NT2/D1 (cell line): Measurements from ENCODE around the gene HRCT1.
"Not testable (repeated sequence)": the region's sequence is repeated elsewhere in the genome, so short reads cannot be mapped to it uniquely, and the experiment has no call there.

Source experiments
- DNase-seq: peaks from one replicate; pipeline ENCODE4 v3.0.0-alpha.2; 2011; ENCODE audit warnings: low read depth, low spot score
- H3K27me3 ChIP-seq: 2 replicates; pipeline ENCODE4 v1.6.0; 2011; ENCODE audit warnings: mild to moderate bottlenecking; ENCODE audit not compliant: insufficient read length, insufficient read depth
- H3K36me3 ChIP-seq: 2 replicates; pipeline ENCODE4 v1.6.1; 2011; ENCODE audit warnings: mild to moderate bottlenecking, low read length, mixed read lengths; ENCODE audit not compliant: insufficient read depth, insufficient read length
- H3K4me1 ChIP-seq: 2 replicates; pipeline ENCODE4 v1.5.1; 2011; ENCODE audit not compliant: insufficient read depth, insufficient read length
- H3K4me3 ChIP-seq: 2 replicates; pipeline ENCODE4 v1.5.1; 2011; ENCODE audit warnings: low read depth; ENCODE audit not compliant: insufficient read length
- H3K9ac ChIP-seq: 2 replicates; pipeline ENCODE4 v1.6.0; 2011; ENCODE audit warnings: low read depth; ENCODE audit not compliant: insufficient read length
- H3K9me3 ChIP-seq: 2 replicates; pipeline ENCODE4 v1.5.1; 2011; ENCODE audit warnings: mild to moderate bottlenecking, low read length; ENCODE audit not compliant: insufficient read depth
- SUZ12 ChIP-seq: IDR thresholded peaks from 2 replicates; pipeline ENCODE4 v1.6.1; 2011; ENCODE audit not compliant: insufficient read length, insufficient read depth; ENCODE audit errors: extremely low read depth
- YY1 ChIP-seq: IDR thresholded peaks from 2 replicates; pipeline ENCODE4 v1.6.1; 2011; ENCODE audit not compliant: insufficient read length, insufficient read depth
- ZNF274 ChIP-seq: IDR thresholded peaks from 2 replicates; pipeline ENCODE4 v1.6.1; 2011; ENCODE audit warnings: mild to moderate bottlenecking, low read depth, low read length

The HRCT1 gene

DNA sequence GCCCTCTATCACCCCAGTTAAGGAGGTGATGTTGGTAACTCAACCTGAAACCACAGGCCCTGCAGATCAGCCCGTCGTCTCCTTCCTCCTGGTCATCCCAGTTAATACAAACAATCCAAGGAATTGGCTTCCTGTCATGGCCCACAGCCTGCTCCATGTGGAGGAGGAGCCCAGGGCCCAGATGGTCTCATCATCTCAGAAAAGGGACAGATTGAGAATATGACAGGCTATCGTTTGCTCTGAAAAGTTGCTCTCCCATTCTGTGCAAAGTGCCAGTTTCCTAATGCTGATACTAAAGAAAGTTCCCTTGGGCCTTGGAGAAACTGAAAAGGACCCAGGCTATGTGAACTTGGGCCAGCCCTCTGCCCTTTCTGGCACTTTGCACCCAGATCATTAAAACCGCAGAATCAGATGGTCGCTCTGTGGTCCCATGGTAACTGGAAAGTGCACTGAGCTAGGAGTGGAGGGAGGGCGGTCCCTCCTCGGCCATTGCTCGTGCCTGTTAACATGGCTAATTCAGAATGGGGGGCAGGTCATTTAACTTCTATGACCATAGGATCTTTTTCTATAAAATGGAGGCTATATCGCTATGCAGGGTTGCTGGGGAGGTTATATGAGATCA lies 2.6 kb downstream of the HRCT1 start:
- Histone ChIP-seq H3K9ac (peak overlapping the region; percentile 61), H3K4me1 (peaks cover 44% of the 10 kb centered on the region), H3K36me3 (no peaks in the 10 kb centered on the region), H3K27me3 (no peaks in the 10 kb centered on the region), H3K9me3 (no peaks in the 10 kb centered on the region), H3K4me3 (peak overlapping the region; percentile 6)
- DNase-seq: no peak
- TF ChIP-seq YY1: no peak
- no peak for TF ChIP-seq SUZ12
- TF ChIP-seq ZNF274: no peak

DNA sequence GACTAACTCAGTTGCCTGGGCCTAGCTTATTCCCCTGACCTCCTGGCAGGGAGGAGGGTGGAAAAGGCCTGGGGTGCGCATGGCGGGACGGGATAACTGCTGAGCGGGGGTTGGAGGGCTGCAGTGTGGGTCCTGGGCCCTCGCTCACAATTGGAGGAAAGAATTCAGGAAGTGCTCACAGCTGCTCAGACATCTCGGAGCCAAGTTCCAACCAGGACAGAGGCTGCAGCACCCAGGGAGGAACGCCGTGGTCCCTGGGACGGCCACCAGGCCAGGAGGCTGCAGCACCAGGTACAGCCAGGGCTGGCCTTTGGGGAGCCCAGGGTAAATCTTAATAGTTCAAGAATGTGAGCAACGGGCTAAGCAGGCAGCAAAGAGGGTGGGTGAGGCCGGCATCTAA lies 3.3 kb downstream of the HRCT1 start, which contains the start of gene SPAAR:
Gene SPAAR, plus strand, starts transcription at position 217 of the 400 bp plus-strand sequence. CDS start 974 bp downstream, outside the sequence.
- TF ChIP-seq SUZ12 (no peak), ZNF274 (no peak), YY1 (no peak)
- Histone ChIP-seq H3K36me3 (no peaks in the 10 kb centered on the region), H3K27me3 (no peaks in the 10 kb centered on the region), H3K9ac (peak within 1 kb of the TSS; percentile 61), H3K9me3 (no peaks in the 10 kb centered on the region), H3K4me1 (peaks cover 46% of the 10 kb centered on the region), H3K4me3 (peak within 1 kb of the TSS; percentile 6)
- no peak for DNase-seq

DNA sequence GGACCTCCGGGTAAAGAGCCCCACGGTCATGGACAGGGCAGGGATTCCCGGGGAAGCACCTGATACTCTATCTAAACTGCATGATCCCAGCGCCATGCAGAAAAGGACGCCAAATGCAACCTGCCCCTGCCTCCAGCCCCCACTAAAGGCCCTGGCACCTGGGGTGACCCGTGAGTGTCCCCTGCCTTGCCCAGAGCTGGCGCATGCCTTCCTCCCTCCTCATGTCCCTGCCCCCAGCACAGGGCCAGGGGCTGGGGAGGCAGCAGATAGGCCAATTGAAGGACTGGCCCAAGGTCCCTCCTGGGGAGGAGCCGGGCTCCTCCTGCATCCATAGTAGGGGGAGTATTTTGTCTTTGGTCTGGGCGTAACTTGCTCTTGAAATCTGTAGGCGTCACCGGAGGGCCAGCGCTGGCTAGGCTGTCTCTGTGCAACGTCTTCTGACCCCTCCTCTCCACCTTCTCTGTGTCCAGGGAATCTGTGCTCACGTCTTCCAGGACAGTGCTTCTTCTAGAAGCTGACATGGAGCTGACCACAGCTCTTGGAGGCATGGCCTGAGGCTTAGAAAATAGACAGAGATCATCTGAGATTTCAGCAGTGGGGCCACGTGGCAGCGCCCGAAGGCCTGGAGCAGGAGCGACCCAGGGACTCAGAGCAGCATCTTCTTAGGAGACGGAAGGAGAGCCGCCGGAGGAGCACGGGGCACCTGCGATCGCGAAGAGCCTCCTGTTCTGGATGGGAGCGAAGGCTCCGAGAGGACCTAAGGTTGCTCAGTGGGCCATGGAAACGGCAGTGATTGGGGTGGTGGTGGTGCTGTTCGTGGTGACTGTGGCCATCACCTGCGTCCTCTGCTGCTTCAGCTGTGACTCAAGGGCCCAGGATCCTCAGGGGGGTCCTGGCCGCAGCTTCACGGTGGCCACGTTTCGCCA lies 3.9 kb downstream of the HRCT1 start:
- peaks cover 44% of the 10 kb centered on the region for H3K4me1 ChIP-seq
- no peak overlapping the region for H3K4me3 ChIP-seq
- no peaks in the 10 kb centered on the region for H3K9me3 ChIP-seq
- no peaks in the 10 kb centered on the region for H3K27me3 ChIP-seq
- TF ChIP-seq ZNF274: no peak
- TF ChIP-seq SUZ12: no peak
- TF ChIP-seq YY1: no peak
- no peaks in the 10 kb centered on the region for H3K36me3 ChIP-seq
- DNase-seq: no peak
- peak overlapping the region; percentile 36 for H3K9ac ChIP-seq

DNA sequence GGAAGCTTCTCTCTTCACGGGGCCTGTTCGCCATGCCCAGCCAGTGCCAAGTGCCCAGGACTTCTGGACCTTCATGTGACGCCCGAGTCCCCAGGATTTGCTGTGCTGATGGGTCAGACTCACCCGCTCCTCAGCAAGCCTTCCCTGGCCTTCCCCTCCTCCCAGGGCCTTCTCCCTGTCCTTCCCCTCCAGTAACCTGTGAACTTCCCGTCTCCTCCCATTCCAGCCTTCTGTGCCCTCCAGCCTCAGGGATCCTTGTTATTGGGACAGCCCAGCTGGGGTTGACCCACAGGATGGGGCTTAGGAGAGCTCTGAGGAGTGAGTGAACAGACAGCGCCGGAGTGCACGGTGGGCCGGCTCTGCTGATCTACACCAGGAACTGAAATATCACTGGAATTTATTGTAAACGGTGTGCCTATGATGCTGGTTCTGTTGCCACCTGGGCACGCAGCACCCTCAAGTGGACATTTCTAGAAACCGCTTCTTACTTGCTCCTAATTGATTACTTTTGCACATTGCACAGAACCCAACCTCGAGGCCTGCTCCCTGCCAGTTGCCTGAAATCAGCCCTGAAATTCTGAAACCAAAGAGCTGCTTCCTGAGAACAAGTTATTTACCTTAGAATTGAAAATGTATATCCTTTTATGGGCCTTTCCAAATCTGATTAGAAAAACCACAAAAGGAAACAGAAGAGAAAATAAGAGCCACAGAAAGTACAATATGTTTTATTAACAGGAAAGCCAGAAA lies 4.8 kb downstream of the HRCT1 start:
- H3K4me3 ChIP-seq: no peak overlapping the region
- no peaks in the 10 kb centered on the region for H3K36me3 ChIP-seq
- no peak overlapping the region for H3K9ac ChIP-seq
- H3K4me1 ChIP-seq: peaks cover 37% of the 10 kb centered on the region
- H3K9me3 ChIP-seq: no peaks in the 10 kb centered on the region
- H3K27me3 ChIP-seq: no peaks in the 10 kb centered on the region
- TF ChIP-seq SUZ12: no peak
- TF ChIP-seq ZNF274: no peak
- TF ChIP-seq YY1: no peak
- no peak for DNase-seq

DNA sequence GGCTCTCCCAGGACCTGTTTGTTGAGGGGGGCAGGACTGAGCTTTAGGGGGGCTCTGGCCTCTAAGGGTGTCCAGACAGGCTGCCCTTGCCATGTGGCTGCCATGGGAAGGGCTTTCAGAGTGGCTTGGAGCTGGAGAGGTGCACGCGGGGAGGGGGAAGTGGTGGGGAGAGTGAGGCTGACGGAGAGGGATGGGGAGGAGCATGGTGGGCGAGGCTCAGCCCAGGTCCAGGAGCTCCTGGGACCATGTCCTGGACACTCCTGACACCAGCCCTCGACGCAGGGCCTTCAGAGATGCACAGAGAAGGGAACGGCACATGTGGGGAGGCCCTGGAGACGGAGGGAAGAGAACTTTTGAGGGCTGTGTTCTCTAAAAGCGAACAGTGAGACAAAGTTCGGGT lies 5.7 kb downstream of the HRCT1 start:
- TF ChIP-seq YY1: no peak
- no peak for TF ChIP-seq ZNF274
- no peak for TF ChIP-seq SUZ12
- no peaks in the 10 kb centered on the region for H3K36me3 ChIP-seq
- peaks cover 34% of the 10 kb centered on the region for H3K4me1 ChIP-seq
- no peaks in the 10 kb centered on the region for H3K27me3 ChIP-seq
- DNase-seq: no peak
- no peaks in the 10 kb centered on the region for H3K9me3 ChIP-seq
- H3K4me3 ChIP-seq: no peak overlapping the region
- no peak overlapping the region for H3K9ac ChIP-seq

DNA sequence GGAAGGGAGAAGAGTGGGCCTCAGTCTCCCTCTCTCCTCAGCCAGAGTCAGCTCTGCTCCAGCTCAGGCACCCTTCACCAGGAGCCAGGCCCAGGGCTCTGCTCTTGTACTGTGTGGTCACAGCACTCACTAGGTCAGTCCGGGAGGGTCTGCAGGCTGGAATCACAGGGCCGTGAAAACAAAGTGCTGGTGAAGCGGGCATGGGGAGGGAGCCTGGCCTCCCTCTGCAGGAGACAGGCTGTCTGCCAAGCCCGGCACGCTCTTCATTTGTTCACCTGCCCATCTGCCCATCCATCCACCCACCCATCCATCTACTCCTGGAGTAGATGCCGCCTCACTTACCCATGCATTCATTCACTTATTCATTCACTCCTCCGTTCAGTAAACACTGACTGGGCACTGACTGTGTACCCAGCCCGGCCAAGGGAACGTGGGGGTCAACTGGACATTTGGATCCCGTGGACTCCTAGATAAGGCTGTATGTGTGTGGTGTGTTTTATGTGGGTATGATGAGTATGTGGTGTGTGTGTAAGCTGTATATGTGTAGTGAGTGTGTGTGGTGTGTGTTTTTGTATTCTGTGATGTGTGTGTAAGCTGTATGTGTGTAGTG lies 6.9 kb downstream of the HRCT1 start:
- no peak overlapping the region for H3K9ac ChIP-seq
- no peak for TF ChIP-seq YY1
- no peak for TF ChIP-seq ZNF274
- no peak for TF ChIP-seq SUZ12
- DNase-seq: no peak
- H3K4me3 ChIP-seq: no peak overlapping the region
- H3K36me3 ChIP-seq: no peaks in the 10 kb centered on the region
- H3K27me3 ChIP-seq: no peaks in the 10 kb centered on the region
- H3K4me1 ChIP-seq: peaks cover 28% of the 10 kb centered on the region
- H3K9me3 ChIP-seq: no peaks in the 10 kb centered on the region

DNA sequence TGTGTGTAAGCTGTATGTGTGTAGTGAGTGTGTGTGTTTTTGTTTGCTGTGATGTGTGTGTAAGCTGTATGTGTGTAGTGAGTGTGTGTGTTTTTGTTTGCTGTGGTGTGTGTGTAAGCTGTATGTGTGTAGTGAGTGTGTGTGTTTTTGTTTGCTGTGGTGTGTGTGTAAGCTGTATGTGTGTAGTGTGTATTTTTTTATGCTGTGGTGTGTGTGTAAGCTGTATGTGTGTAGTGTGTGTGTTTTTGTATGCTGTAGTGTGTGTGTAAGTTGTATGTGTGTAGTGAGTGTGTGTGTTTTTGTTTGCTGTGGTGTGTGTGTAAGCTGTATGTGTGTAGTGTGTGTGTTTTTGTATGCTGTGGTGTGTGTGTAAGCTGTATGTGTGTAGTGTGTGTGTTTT lies 7.4 kb downstream of the HRCT1 start:
- not testable (repeated sequence) for H3K9ac ChIP-seq, DNase-seq, H3K4me3 ChIP-seq, H3K27me3 ChIP-seq, H3K36me3 ChIP-seq, H3K9me3 ChIP-seq
- peaks cover 26% of the 10 kb centered on the region for H3K4me1 ChIP-seq
